Body of pancreas (tissue), 4 donors: ENCODE results near the gene ADCY5. TPM values are rescaled to one million over a fixed set of nuclear protein-coding genes. Genes with fewer than 3 reads are reported as not detected.

Experiments
- ATAC-seq: fragments of 150-250 bp; one replicate; pipeline ENCODE4 v1.9.1; 2016
- DNase-seq, 4 donors: peaks; one replicate each; pipeline ENCODE4 v3.0.0-alpha.2; 2019
- H3K27ac ChIP-seq, 4 donors: fragments of 200-600 bp; sonication (generic); 1 replicate in 3 of 4; 2 replicates in 1 of 4; pipeline versions ENCODE4 v1.5.1 to v1.6.1; 2016 to 2019; ENCODE audit warnings: mild to moderate bottlenecking in 1 of 4, mixed read lengths in 1 of 4, moderate library complexity in 1 of 4
- H3K27me3 ChIP-seq, 2 donors: fragments of 200-600 bp; sonication (generic); one replicate each; pipeline ENCODE4 v1.6.0; 2016; ENCODE audit warnings: mild to moderate bottlenecking in 1 of 2
- H3K36me3 ChIP-seq, 2 donors: fragments of 200-600 bp; sonication (generic); replicated peaks in 1 of 2; 2 replicates each; pipeline ENCODE4 v1.5.1; 2016; ENCODE audit warnings: low read depth in 2 of 2; ENCODE audit not compliant: insufficient read depth in 1 of 2
- H3K4me1 ChIP-seq: fragments of 200-600 bp; sonication (generic); one replicate; pipeline ENCODE4 v1.6.0; 2016
- H3K4me3 ChIP-seq, 2 donors: fragments of 200-600 bp; sonication (generic); 1 replicate in 1 of 2; 2 replicates in 1 of 2; pipeline ENCODE4 v1.5.1; 2016 to 2019
- H3K9me3 ChIP-seq, 3 donors: fragments of 200-600 bp; sonication (generic); 1 replicate in 2 of 3; 2 replicates in 1 of 3; pipeline ENCODE4 v1.5.1; 2016
- CTCF ChIP-seq, 7 experiments: fragments of 450-650 bp in 4 of 7; fragments of 200-600 bp in 3 of 7; sonication (generic) in 3 of 7; IDR thresholded peaks; one replicate each; pipeline ENCODE4 v1.5.1; 2016 to 2019; ENCODE audit warnings: antibody characterized with exemption in 7 of 7
- POLR2A ChIP-seq, 3 donors: fragments of 450-650 bp; IDR thresholded peaks; one replicate each; pipeline ENCODE4 v1.6.1; 2016; ENCODE audit warnings: antibody characterized with exemption in 3 of 3, mild to moderate bottlenecking in 2 of 3
- WGBS, 2 donors: methylation state at CpG; one replicate each; pipeline ENCODE4 v1.1.5; 2017; 5-methylcytosine and 5-hydroxymethylcytosine counted together
- intact Hi-C: fragments of 100-400 bp; cut with DNase I; formaldehyde crosslinking; loops from one replicate; pipeline ENCODE4 v1.15.1; 2023
- total RNA-seq, 2 donors: library from RNA; depleted of rRNA; stranded (reverse); fragments of >200 nt; gene quantifications; one replicate each; pipeline ENCODE4 v1.1.0, GENCODE V29; 2016

ADCY5 gene
- total RNA-seq, 2 donors from 2014 or later: 10.6 to 18.8 TPM

GRCh38 chr3:123305192-123305591, 143.7 kb downstream of the ADCY5 start:
- H3K36me3 ChIP-seq: no peaks in the 10 kb centered on the region
- H3K27me3 ChIP-seq: no peaks in the 10 kb centered on the region
- TF ChIP-seq POLR2A (IDR thresholded peaks at IDR 0.05): no peak
- no peak for TF ChIP-seq CTCF (IDR thresholded peaks at IDR 0.05)
- ATAC-seq: no peak
- no peaks in the 10 kb centered on the region for H3K9me3 ChIP-seq
- DNase-seq: no peak
- WGBS, 2 donors: 71 to 83% methylated on average over 1 to 2 of the region's 2 CpGs
- no peaks in the 10 kb centered on the region for H3K4me1 ChIP-seq
- H3K27ac ChIP-seq: no peak overlapping the region
- intact Hi-C loops: no loop called here
- no peak overlapping the region for H3K4me3 ChIP-seq

- intact Hi-C loops: no loop called here
- no peaks in the 10 kb centered on the region for H3K9me3 ChIP-seq
- DNase-seq (no peak), ATAC-seq (no peak)
- 89 to 92% methylated on average over 14 to 15 of the region's 15 CpGs for WGBS, 2 donors
- H3K27ac ChIP-seq: no peak overlapping the region
- no peaks in the 10 kb centered on the region for H3K36me3 ChIP-seq
- H3K4me3 ChIP-seq: no peak overlapping the region
- TF ChIP-seq POLR2A (IDR thresholded peaks at IDR 0.05) (no peak), CTCF (IDR thresholded peaks at IDR 0.05) (no peak)
- no peaks in the 10 kb centered on the region for H3K27me3 ChIP-seq
- no peaks in the 10 kb centered on the region for H3K4me1 ChIP-seq
Observed at GRCh38 chr3:123303976-123304560, 144.8 kb downstream of the ADCY5 start.

GRCh38 chr3:123302961-123303360, 145.9 kb downstream of the ADCY5 start:
- no peak overlapping the region for H3K4me3 ChIP-seq
- intact Hi-C loops: no loop called here
- H3K27me3 ChIP-seq: no peaks in the 10 kb centered on the region
- no peaks in the 10 kb centered on the region for H3K9me3 ChIP-seq
- no peaks in the 10 kb centered on the region for H3K36me3 ChIP-seq
- ATAC-seq: no peak
- WGBS, 2 donors: 78 to 83% methylated on average over 3 to 14 of the region's 14 CpGs
- H3K4me1 ChIP-seq: no peaks in the 10 kb centered on the region
- TF ChIP-seq CTCF (IDR thresholded peaks at IDR 0.05): no peak
- TF ChIP-seq POLR2A (IDR thresholded peaks at IDR 0.05): no peak
- DNase-seq: no peak
- no peak overlapping the region for H3K27ac ChIP-seq

DNA sequence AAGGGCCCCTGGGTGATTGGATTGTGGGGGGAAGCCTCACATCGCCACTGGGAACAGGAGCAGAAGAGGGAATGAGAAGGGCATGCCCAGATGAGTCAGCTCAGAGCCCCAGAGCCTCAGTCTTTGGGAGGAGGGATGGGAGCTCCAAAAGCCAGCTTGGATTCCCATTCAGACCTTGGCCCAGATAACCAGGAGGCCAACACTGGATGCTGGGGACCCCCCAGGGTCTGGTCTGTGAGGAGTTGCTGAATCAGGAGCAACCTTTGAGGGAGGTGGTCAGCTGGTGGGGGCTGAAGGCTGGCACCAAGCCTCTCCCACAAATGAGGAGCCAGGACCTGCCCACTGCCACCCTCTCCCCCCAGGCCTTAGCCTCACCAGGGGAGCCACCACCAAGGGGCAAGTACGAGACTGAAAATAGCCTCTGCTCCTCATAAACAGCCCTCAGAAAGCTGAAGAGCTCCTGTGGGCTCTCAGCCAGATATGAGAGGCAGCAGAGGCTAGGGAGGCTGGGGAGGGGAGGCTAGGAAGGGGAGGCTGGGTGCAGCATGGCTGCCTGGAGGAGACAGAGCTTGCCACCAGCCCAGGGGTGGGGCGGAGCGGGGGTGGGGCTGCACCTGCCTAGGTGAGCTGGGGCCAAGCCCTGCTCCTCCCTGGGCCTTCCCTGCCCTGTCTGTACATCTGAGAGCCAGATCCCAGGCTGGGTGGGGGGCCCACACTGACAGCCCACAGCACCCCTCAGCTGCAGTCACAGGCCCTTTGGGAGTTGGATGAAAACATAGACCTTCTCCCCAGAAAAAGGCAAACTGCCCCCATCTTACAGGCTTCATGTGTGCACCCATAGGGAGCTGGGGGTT, 147.3 kb downstream of the ADCY5 start:
- no peak for TF ChIP-seq POLR2A (IDR thresholded peaks at IDR 0.05)
- no peak for TF ChIP-seq CTCF (IDR thresholded peaks at IDR 0.05)
- intact Hi-C loops: no loop called here
- Histone ChIP-seq H3K27me3 (no peaks in the 10 kb centered on the region), H3K4me1 (no peaks in the 10 kb centered on the region), H3K36me3 (no peaks in the 10 kb centered on the region), H3K9me3 (no peaks in the 10 kb centered on the region), H3K4me3 (no peak overlapping the region), H3K27ac (no peak overlapping the region)
- DNase-seq: no peak
- no peak for ATAC-seq
- 30 to 36% methylated on average over 2 of the region's 4 CpGs for WGBS, 2 donors
